Glutamatergic neuron (in vitro differentiated cells): ENCODE data around the gene APOL2. TPM values are rescaled to one million over a fixed set of nuclear protein-coding genes. Genes with fewer than 3 reads are reported as not detected.

ENCODE experiments used
- DNase-seq: peaks from one replicate; pipeline ENCODE4 v3.0.0; 2022
- H3K27ac Mint-ChIP-seq: one replicate; pipeline ENCODE4 v1.8.0; 2020; ENCODE audit warnings: mild to moderate bottlenecking, mixed read lengths, inconsistent platforms; ENCODE audit not compliant: unreplicated experiment
- H3K27me3 Mint-ChIP-seq: one replicate; pipeline ENCODE4 v1.8.0; 2020; ENCODE audit warnings: mild to moderate bottlenecking, moderate library complexity, mixed read lengths, inconsistent platforms; ENCODE audit not compliant: unreplicated experiment
- H3K36me3 Mint-ChIP-seq: one replicate; pipeline ENCODE4 v1.8.0; 2020; ENCODE audit warnings: mild to moderate bottlenecking, mixed read lengths, inconsistent platforms; ENCODE audit not compliant: unreplicated experiment
- H3K4me1 Mint-ChIP-seq: one replicate; pipeline ENCODE4 v1.8.0; 2020; ENCODE audit warnings: mild to moderate bottlenecking, low read depth, mixed read lengths, inconsistent platforms; ENCODE audit not compliant: unreplicated experiment
- H3K4me3 Mint-ChIP-seq: one replicate; pipeline ENCODE4 v1.8.0; 2020; ENCODE audit warnings: mild to moderate bottlenecking, mixed read lengths, inconsistent platforms; ENCODE audit not compliant: unreplicated experiment
- H3K9me3 Mint-ChIP-seq: one replicate; pipeline ENCODE4 v1.8.0; 2020; ENCODE audit warnings: mild to moderate bottlenecking, moderate library complexity, mixed read lengths, inconsistent platforms; ENCODE audit not compliant: unreplicated experiment
- total RNA-seq: library from RNA; stranded (reverse); fragmentation: NEBNext Ultra II Directional; extraction: Animal tissue kit (Norgen Biotek cat#: 25700); gene quantifications from one replicate; pipeline ENCODE4 v1.2.1, GENCODE V29; 2021; ENCODE audit not compliant: unreplicated experiment
- TF ChIP-seq, protein P1 (sequence below): fragments of 200-600 bp; sonication (generic); IDR thresholded peaks from one replicate; pipeline ENCODE4 v1.5.0; 2021; ENCODE audit not compliant: partially characterized antibody, unreplicated experiment

The APOL2 gene
- total RNA-seq, 1 donor from 2014 or later = not detected

DNA sequence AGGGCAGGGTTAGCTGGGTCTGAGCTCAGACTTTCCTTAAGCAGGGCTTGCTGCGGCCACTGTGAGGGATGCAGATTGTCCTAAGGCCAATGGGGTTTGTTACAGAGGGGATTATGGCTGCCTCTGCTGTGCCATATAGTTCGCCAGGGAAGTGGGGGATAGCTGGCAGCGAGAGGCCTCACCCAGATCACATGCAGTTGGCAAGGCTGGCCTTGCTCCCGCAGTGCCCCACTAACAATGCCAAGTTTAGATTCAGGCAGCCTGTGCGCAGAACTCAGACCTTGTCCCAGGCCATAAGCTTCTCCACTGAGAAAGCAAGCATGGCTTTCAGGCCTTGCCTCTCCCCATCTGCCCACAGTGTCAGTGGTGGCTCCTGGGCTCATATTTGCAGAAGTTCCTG is 4.7 kb upstream of the APOL2 start:
- Mint-ChIP-seq H3K4me1 (peaks cover 4% of the 10 kb centered on the region), H3K27me3 (peaks cover 2% of the 10 kb centered on the region), H3K36me3 (peaks cover 38% of the 10 kb centered on the region), H3K27ac (no peak overlapping the region), H3K4me3 (no peak overlapping the region), H3K9me3 (peaks cover 19% of the 10 kb centered on the region)
- TF ChIP-seq, protein P1, sequence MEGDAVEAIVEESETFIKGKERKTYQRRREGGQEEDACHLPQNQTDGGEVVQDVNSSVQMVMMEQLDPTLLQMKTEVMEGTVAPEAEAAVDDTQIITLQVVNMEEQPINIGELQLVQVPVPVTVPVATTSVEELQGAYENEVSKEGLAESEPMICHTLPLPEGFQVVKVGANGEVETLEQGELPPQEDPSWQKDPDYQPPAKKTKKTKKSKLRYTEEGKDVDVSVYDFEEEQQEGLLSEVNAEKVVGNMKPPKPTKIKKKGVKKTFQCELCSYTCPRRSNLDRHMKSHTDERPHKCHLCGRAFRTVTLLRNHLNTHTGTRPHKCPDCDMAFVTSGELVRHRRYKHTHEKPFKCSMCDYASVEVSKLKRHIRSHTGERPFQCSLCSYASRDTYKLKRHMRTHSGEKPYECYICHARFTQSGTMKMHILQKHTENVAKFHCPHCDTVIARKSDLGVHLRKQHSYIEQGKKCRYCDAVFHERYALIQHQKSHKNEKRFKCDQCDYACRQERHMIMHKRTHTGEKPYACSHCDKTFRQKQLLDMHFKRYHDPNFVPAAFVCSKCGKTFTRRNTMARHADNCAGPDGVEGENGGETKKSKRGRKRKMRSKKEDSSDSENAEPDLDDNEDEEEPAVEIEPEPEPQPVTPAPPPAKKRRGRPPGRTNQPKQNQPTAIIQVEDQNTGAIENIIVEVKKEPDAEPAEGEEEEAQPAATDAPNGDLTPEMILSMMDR = no peak
- DNase-seq = no peak

DNA sequence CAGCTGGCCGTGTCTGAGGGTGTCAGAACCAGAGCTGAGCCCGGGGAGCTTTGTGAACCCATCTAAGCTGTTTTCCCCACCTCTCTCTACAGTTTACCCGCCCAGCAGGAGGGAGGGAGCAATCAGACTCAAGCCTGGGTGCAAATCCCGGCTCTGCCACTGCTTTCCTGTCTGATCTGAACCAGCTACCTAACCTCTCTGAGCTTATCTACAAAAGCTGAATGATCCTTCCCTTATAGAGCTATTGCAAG is 252 bp downstream of the APOL2 start:
- Mint-ChIP-seq H3K27me3 (no peaks in the 10 kb centered on the region), H3K27ac (peak overlapping the region; percentile 21), H3K9me3 (peaks cover 9% of the 10 kb centered on the region), H3K36me3 (peaks cover 23% of the 10 kb centered on the region), H3K4me3 (no peak overlapping the region), H3K4me1 (peaks cover 4% of the 10 kb centered on the region)
- TF ChIP-seq, protein P1 = no peak
- DNase-seq = no peak

DNA sequence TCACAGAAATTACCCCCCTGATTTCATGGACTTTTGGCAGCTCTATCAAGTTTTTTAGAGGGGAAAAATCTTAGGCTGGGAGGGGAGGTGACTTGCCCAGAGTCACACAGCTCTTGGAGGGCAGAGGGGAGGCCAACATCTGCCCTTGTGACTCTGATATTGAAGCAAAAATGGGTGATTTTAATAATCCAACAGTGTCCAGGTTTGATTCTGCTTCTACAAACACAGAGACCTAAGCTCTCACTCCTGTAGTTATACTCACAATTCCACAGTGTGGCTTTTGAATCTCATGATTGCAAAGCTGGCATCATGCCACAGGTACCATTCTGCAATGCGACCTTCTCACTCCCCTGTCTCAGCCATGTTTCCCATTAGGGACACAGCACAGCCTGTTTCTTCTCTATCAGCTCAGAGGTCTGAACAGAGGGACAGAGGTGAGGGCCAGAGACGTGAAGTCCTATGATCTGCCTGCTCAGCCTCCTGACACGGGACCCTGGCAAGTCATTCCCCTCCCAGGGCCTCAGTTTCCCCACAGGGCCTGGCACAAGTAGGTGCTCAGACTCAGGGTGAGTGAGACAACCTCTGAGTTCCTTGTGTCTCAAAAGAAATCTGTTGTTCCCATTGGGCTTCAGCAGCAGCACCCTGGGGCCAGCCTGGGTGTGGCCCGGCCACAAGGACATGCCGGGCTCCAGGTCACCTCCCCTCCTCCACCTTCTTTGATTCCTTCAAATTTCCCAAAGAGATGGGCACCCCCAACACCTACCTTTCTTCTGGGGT is 766 bp downstream of the APOL2 start:
- peaks cover 4% of the 10 kb centered on the region for H3K4me1 Mint-ChIP-seq
- H3K36me3 Mint-ChIP-seq = peaks cover 22% of the 10 kb centered on the region

DNA sequence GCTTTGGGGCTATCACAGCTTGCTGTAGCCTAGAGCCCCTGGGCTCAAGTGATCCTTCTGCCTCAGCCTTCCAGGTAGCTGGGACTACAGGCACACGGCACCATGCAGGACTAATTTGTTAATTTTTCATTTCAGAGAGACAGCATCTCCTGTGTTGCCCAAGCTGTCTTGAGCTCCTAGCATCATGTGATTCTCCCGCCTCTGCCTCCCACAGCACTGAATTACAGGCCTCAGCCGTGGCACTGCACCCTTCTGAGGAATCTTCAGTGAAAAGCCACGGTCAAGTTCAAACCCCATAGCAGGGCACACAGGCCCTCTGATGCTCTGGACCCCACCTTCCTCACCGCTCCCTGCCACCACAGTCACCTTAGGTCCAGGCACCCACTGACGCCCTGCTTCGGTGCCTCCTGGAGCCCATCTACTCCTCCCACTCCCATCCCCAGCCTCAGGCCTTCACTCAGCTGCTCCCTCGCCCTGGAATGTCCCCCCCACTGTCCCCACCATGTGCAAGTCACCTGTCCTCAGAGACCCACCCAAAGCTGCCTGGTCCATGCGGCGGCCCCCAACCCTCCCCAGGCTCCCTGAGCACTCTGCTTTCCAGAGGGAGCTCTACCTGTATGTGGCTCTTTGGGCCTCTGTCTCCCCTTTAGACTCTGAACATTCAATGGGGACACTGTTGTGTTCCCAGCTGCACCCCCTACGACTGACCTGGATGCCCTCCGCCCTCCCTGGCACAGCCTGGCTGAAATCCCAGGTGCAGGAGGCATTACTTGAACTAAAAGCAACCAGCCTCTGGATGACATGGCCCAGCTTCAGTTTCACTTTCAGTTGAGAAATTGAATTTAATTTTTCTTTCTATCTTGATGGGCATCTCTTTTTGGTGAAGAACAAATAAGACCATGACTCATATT is 1.6 kb downstream of the APOL2 start:
- H3K4me1 Mint-ChIP-seq = peaks cover 4% of the 10 kb centered on the region
- TF ChIP-seq, protein P1 = no peak
- H3K36me3 Mint-ChIP-seq = peaks cover 14% of the 10 kb centered on the region
- no peak for DNase-seq
- peaks cover 5% of the 10 kb centered on the region for H3K9me3 Mint-ChIP-seq
- H3K27me3 Mint-ChIP-seq = no peaks in the 10 kb centered on the region
- peak overlapping the region; percentile 54 for H3K27ac Mint-ChIP-seq
- H3K4me3 Mint-ChIP-seq = no peak overlapping the region

More for the DNA sequence above, 766 bp downstream of the APOL2 start:
- TF ChIP-seq, protein P1 = no peak
- Mint-ChIP-seq H3K4me3 (no peak overlapping the region), H3K27ac (no peak overlapping the region), H3K9me3 (peaks cover 6% of the 10 kb centered on the region), H3K27me3 (no peaks in the 10 kb centered on the region)
- DNase-seq = no peak
